Thyroid gland (tissue), 4 donors: Measurements from ENCODE around the gene KIFBP.

Experiments used
- POLR2A ChIP-seq, 2 donors: fragments of 450-650 bp; IDR thresholded peaks; one replicate each; pipeline ENCODE4 v1.6.1; 2017; ENCODE audit warnings: antibody characterized with exemption in 2 of 2, mild to moderate bottlenecking in 2 of 2, moderate library complexity in 1 of 2
- TF ChIP-seq, protein P1 (sequence below), 6 experiments: fragments of 200-600 bp in 3 of 6; fragments of 450-650 bp in 3 of 6; sonication (generic) in 3 of 6; IDR thresholded peaks; one replicate each; pipeline ENCODE4 v1.5.1; 2016 to 2019; ENCODE audit warnings: antibody characterized with exemption in 6 of 6, mild to moderate bottlenecking in 2 of 6, inconsistent platforms in 1 of 6, moderate library complexity in 1 of 6

DNA sequence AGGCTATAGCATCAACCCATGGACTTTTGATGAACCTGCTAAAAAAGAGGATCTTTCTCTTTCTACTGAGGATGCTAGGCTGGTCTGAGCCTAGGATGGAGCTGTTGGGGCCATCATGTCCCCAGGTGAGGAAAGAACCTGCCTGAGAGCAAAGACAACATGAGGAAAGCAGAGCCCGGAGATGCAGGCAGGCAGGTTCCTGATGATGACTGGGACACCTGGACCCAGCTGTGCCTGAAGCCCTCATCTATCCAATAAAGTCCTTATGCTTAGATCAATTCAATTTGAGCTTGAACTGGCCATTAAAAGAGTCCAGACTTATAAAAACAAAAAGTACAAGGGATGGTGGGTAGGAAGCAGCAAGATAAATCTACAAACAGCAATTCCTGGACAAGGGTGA lies 48.9 kb downstream of the KIFBP start:
- no peak for TF ChIP-seq POLR2A (IDR thresholded peaks at IDR 0.05)
- TF ChIP-seq, protein P1, sequence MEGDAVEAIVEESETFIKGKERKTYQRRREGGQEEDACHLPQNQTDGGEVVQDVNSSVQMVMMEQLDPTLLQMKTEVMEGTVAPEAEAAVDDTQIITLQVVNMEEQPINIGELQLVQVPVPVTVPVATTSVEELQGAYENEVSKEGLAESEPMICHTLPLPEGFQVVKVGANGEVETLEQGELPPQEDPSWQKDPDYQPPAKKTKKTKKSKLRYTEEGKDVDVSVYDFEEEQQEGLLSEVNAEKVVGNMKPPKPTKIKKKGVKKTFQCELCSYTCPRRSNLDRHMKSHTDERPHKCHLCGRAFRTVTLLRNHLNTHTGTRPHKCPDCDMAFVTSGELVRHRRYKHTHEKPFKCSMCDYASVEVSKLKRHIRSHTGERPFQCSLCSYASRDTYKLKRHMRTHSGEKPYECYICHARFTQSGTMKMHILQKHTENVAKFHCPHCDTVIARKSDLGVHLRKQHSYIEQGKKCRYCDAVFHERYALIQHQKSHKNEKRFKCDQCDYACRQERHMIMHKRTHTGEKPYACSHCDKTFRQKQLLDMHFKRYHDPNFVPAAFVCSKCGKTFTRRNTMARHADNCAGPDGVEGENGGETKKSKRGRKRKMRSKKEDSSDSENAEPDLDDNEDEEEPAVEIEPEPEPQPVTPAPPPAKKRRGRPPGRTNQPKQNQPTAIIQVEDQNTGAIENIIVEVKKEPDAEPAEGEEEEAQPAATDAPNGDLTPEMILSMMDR (IDR thresholded peaks at IDR 0.05): no peak
